AG04449 (cell line): ENCODE results near the gene GSG1L.

ENCODE experiments used
- CTCF ChIA-PET: fragments of 350-600 bp; formaldehyde crosslinking; extraction: SDS; loops from one replicate; lab custom pipeline; 2021; ENCODE audit warnings: antibody characterized with exemption; lab: Yijun Ruan, JAX
- POLR2A ChIA-PET: fragments of 400-600, 350-600 bp; formaldehyde crosslinking; extraction: SDS; loops from one replicate; lab custom pipeline; 2020; ENCODE audit warnings: antibody characterized with exemption, inconsistent platforms; lab: Yijun Ruan, JAX
- DNase-seq: peaks from one replicate; pipeline ENCODE4 v3.0.0-alpha.2; 2010; ENCODE audit warnings: low read depth, low spot score
- H3K4me3 ChIP-seq: 2 replicates; pipeline ENCODE4 v1.5.1; 2011; ENCODE audit warnings: low read depth, mild to moderate bottlenecking, control low read depth, low read length
- TF ChIP-seq, protein P1 (sequence below): IDR thresholded peaks from one replicate; pipeline ENCODE4 v1.5.1; 2011; ENCODE audit warnings: mild to moderate bottlenecking, moderate library complexity, low read length, control low read depth, inconsistent platforms; ENCODE audit not compliant: insufficient read depth; ENCODE audit errors: missing control alignments

GSG1L gene

DNA sequence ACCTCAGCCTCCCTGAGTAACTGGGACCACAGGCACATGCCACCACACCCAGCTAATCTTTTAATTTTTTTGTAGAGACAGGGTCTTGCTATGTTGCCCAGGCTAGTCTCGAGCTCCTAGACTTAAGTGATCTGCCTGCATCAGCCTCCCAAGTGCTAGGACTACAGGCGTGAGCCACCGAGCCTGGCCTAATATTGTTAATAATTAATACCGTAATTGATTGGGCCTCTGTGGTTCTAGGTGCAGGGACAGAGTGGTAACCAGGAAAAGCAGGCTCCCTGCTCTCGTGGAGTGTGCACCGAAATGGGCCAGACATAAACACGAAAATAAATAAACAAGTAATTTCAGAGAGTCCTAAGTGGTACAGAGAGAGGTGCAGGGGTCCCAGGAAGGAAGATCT is 241.0 kb downstream of the GSG1L start:
- POLR2A ChIA-PET = no interaction called here
- CTCF ChIA-PET = no interaction called here
- no peak overlapping the region for H3K4me3 ChIP-seq
- TF ChIP-seq, protein P1, sequence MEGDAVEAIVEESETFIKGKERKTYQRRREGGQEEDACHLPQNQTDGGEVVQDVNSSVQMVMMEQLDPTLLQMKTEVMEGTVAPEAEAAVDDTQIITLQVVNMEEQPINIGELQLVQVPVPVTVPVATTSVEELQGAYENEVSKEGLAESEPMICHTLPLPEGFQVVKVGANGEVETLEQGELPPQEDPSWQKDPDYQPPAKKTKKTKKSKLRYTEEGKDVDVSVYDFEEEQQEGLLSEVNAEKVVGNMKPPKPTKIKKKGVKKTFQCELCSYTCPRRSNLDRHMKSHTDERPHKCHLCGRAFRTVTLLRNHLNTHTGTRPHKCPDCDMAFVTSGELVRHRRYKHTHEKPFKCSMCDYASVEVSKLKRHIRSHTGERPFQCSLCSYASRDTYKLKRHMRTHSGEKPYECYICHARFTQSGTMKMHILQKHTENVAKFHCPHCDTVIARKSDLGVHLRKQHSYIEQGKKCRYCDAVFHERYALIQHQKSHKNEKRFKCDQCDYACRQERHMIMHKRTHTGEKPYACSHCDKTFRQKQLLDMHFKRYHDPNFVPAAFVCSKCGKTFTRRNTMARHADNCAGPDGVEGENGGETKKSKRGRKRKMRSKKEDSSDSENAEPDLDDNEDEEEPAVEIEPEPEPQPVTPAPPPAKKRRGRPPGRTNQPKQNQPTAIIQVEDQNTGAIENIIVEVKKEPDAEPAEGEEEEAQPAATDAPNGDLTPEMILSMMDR = no peak
- no peak for DNase-seq

DNA sequence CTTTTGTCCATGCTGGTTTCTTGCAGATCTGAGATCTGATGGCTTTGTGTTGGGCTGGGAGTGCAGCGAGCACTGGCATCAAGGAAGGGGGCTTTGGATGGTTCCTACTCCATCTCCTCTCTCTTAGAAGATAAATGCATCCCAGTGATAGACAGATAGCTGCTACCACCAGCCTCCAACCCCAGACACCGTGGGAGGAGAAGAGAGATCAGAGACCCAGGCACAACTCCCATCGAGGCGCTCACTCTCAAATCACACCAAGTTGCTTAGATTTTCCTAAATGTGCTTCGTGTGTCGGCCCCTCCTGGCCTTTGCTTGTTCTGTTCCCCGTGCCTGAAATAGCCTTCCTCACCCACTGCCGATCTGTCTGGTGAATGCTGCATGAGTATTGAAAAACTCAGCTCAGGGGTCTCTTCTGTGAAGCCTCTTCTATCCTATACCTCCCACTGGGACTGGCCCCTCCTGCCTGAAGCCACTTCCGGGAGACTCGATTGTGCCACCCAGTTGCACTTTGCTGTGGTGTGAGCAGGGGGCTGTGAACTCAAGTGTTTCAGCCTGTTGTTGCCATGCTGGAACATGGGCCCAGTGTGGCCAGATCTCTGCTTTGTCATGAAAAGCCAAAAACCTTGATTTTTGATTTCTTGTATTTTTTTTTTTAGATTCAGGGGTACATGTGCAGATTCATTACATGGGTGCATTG is 242.7 kb downstream of the GSG1L start:
- POLR2A ChIA-PET = no interaction called here
- CTCF ChIA-PET = interaction anchor here (1.5 kb wide), 1 partner anchor 41 kb away, joined by 4 read pairs; no protein-coding TSS in a partner anchor
- TF ChIP-seq, protein P1 = no peak
- H3K4me3 ChIP-seq = no peak overlapping the region
- DNase-seq = no peak

DNA sequence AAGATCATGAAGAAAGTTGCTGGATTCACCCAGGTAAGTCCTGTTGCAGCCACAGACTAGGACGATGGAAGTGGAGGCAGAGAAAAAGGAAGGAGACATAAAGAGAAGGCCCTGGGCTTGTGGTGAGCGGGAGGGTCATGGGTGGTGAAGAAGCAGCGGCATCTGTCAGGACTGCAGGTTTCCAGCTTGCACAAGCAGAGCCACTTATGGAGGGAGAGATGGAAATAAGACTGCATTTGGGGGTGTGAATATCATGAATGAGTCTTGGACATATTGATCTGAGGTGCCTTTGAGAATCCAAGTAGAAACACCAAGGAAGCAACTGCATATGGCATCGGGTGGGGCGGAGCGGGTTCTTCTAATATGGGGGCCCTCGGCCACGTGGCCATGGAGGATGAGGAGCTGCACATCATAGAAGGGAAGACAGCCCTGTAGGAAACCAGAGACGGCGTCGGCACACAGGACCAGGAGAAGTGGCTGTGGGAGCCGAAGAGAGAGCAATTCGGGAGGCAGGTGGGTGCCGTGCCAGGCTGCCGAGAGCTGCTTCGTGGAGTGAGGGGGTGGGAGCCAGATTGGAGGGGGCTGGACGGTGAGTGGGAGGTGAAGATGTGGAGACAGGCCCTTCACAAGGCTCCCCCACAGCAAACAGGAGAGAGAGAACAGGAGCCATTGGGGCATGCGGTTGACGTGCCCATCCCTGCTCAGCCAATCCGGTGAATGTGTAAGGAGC is 243.5 kb downstream of the GSG1L start:
- no peak overlapping the region for H3K4me3 ChIP-seq
- POLR2A ChIA-PET = no interaction called here
- CTCF ChIA-PET = no interaction called here
- DNase-seq = no peak
- TF ChIP-seq, protein P1 = no peak

DNA sequence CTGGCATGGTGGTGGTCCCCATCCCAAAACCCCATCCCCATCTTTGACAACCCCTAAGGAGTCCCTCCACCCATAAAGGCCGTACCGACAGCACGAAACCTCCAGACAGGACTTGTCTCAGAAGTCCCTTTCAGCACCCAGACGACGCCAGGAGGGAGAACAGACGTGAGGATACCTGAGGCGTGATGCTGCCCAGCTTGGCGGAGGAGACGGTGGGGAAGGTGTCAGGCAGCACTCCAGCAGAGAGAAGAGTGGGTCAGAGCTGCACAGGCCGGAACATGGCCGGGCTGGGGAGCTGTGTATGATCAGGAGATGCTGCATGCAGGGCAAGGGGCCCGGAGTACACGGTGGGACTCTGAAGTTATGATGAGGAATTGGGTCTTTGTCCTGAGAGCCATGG is 244.2 kb downstream of the GSG1L start:
- no peak for DNase-seq
- H3K4me3 ChIP-seq = no peak overlapping the region
- TF ChIP-seq, protein P1 = no peak
- ChIA-PET CTCF (no interaction called here), POLR2A (no interaction called here)

DNA sequence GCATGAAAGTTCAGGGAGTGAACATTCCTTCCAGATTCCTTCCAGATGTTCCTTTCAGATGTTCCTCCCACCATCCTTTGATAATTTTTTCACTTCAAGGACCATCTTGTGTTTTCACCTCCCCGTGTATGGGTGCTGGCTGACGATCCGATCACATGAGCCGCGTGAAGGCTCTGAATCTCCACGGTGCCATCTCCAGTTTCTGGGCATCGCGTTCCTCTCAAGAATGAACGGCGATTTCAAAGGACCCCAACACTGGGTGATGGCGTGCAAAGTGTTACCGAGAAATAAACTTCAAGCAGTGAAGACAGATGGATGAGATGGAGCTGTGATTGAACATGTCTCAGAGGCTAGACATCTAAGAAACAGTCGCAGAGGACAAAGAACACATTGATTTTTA is 245.3 kb downstream of the GSG1L start:
- TF ChIP-seq, protein P1 = no peak

DNA sequence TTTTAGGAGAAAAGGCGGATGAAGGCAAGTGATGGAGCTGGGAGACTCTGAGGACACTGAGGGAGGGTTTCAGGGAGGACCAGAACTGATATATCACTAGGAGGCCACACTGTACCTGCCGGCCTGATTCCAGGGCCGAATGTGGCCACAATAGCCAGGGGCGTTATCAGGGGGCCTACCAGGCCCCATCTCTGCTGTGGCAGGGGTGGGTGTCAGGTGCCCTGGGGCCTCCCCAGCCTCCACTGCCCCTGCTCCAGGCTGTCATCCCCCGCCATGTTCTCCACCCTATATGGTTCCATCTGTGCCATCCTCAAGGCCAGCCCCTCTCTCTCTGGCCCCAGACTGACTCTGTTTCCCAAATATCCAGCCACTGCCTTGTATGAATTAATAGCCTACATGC is 246.5 kb downstream of the GSG1L start:
- TF ChIP-seq, protein P1 = no peak
- ChIA-PET CTCF (no interaction called here), POLR2A (no interaction called here)

More for the DNA sequence above, 245.3 kb downstream of the GSG1L start:
- DNase-seq = no peak
- POLR2A ChIA-PET = no interaction called here
- H3K4me3 ChIP-seq = no peak overlapping the region
- CTCF ChIA-PET = no interaction called here

More for the DNA sequence above, 246.5 kb downstream of the GSG1L start:
- no peak overlapping the region for H3K4me3 ChIP-seq
- DNase-seq = no peak
